Measurements from ENCODE around the gene SKOR1. TPM values are rescaled to one million over a fixed set of nuclear protein-coding genes. Genes with fewer than 3 reads are reported as not detected.

SKOR1 gene
- total and polyA plus RNA-seq, 10 of the 15 experiments (the other 5 are each of a cell fraction or from before 2014, with no cell fraction given) = 0.04 to 0.36 (median 0.10) TPM; not detected in 4

- peak; percentile 84 for TF ChIP-seq CREM (IDR thresholded peaks at IDR 0.05; ENCODE audit: low read depth)
- TF ChIP-seq CBFB (IDR thresholded peaks at IDR 0.05; ENCODE audit: low read depth) = 0 out of 2 replicates have a peak, but pooled peaks have one; percentile 24
- TF ChIP-seq ZBED1 (IDR thresholded peaks at IDR 0.05; ENCODE audit: borderline replicate concordance) = 0 out of 2 replicates have a peak, but pooled peaks have one; percentile 64
These were observed 37.6 kb downstream of the SKOR1 start (continued) for GRCh38 chr15:67862750-67863441.

DNA sequence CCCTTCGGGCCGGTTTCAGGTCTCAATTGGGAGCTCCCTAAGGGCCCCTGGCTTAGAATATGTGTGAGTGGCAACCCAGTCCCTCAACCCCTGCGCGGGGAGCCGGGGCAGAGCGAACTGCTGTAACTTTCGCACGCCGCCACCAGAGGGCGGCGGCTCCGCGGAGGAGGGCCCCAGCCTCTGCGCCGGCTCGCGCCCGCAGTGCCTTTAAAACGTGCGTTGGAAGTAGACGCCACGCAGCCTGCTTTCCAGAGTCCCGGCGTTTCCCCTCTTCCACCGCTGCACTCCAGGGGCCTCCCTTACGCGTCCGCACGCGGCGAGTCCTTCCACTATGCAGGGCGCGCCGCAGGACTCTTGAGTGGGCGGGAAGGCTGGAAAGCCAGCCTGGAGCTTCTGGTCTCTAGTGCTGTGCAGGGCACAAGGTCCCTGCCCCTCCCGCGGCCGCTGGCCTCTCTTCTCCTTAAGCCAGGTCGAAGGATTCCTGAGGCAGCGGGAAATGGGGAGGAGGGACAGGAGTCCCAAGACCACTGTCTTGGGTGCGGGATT lies 38.2 kb downstream of the SKOR1 start:
- peak overlapping the region; percentile 80 for H3K4me2 ChIP-seq (ENCODE audit: control insufficient read depth, insufficient read depth)
- no peak for FAIRE-seq
- POLR2A ChIA-PET = interaction anchor here (0.8 to 2.3 kb wide), 6 partner anchors 23 to 291 kb away, joined by 3 to 18 read pairs (median 4); partner anchors contain the start of gene PIAS1
- CTCF ChIA-PET = interaction anchor here (0.6 to 4.5 kb wide), 51 partner anchors 10 to 424 kb away, joined by 3 to 119 read pairs (median 4); partner anchors contain the start of gene PIAS1
- in situ Hi-C loops (cut with MboI) = loop anchor here (5.0 kb wide), 2 partner anchors 194 to 289 kb away; no protein-coding TSS in a partner anchor
- RAD21 ChIA-PET (ENCODE audit: unreplicated experiment) = interaction anchor here (0.7 to 4.4 kb wide), 35 partner anchors 10 to 406 kb away, joined by 3 to 67 read pairs (median 5); partner anchors contain the start of genes CLN6 and PIAS1
- 3% methylated on average over 41 of the region's 41 CpGs for WGBS (ENCODE audit: insufficient coverage, insufficient replicate concordance, low lambda C conversion rate, missing lambda C conversion rate)
- intact Hi-C loops (cut with micrococcal nuclease; ENCODE audit: unreplicated experiment) = loop anchor here (1.0 to 5.0 kb wide), 7 partner anchors 23 to 364 kb away; partner anchors contain the start of genes CLN6 and RNU6-1
- H3K9me3 ChIP-seq (replicated peaks; ENCODE audit: control insufficient read depth, insufficient read depth, low read length) = no peaks in the 10 kb centered on the region; the same call in 2 of the 3 replicates
- peak; percentile 93 for ATAC-seq
- H3K4me3 ChIP-seq = peak overlapping the region; percentile 64
- H3K27me3 ChIP-seq (replicated peaks in 1 of 2; ENCODE audit: control insufficient read depth in 2 of 2, insufficient read depth in 2 of 2, low read length in 1 of 2) = no peaks in the 10 kb centered on the region
- H3K9ac ChIP-seq (ENCODE audit: control insufficient read depth, insufficient read depth, low read length) = peak overlapping the region; percentile 60
- H3K27ac ChIP-seq (ENCODE audit: control insufficient read depth, insufficient read depth) = peak overlapping the region; percentile 86
- SMC1A ChIA-PET (ENCODE audit: uncharacterized antibody, unreplicated experiment) = interaction anchor here (0.5 to 4.8 kb wide), 34 partner anchors 8 to 443 kb away, joined by 3 to 97 read pairs (median 4); partner anchors contain the start of gene PIAS1
- no peaks in the 10 kb centered on the region for H4K20me1 ChIP-seq (ENCODE audit: control insufficient read depth, insufficient read depth)
- peak overlapping the region; percentile 93 for H2AFZ ChIP-seq (ENCODE audit: control insufficient read depth, low read depth, low read length)
- H3K79me2 ChIP-seq (ENCODE audit: control insufficient read depth, insufficient read depth, low read length) = no peaks in the 10 kb centered on the region
- no peaks in the 10 kb centered on the region for H3K36me3 ChIP-seq (ENCODE audit: control insufficient read depth in 2 of 2, insufficient read depth in 2 of 2, low read length in 1 of 2)
- H3K4me1 ChIP-seq (ENCODE audit: control insufficient read depth, insufficient read depth, low read length) = peaks cover 34% of the 10 kb centered on the region
- peak; percentile 61 for DNase-seq (ENCODE audit: low read depth, low spot score)
- BruUV-seq (replicated peaks) = no TSS peak
- TF ChIP-seq, protein P1, sequence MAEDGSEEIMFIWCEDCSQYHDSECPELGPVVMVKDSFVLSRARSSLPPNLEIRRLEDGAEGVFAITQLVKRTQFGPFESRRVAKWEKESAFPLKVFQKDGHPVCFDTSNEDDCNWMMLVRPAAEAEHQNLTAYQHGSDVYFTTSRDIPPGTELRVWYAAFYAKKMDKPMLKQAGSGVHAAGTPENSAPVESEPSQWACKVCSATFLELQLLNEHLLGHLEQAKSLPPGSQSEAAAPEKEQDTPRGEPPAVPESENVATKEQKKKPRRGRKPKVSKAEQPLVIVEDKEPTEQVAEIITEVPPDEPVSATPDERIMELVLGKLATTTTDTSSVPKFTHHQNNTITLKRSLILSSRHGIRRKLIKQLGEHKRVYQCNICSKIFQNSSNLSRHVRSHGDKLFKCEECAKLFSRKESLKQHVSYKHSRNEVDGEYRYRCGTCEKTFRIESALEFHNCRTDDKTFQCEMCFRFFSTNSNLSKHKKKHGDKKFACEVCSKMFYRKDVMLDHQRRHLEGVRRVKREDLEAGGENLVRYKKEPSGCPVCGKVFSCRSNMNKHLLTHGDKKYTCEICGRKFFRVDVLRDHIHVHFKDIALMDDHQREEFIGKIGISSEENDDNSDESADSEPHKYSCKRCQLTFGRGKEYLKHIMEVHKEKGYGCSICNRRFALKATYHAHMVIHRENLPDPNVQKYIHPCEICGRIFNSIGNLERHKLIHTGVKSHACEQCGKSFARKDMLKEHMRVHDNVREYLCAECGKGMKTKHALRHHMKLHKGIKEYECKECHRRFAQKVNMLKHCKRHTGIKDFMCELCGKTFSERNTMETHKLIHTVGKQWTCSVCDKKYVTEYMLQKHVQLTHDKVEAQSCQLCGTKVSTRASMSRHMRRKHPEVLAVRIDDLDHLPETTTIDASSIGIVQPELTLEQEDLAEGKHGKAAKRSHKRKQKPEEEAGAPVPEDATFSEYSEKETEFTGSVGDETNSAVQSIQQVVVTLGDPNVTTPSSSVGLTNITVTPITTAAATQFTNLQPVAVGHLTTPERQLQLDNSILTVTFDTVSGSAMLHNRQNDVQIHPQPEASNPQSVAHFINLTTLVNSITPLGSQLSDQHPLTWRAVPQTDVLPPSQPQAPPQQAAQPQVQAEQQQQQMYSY (CRISPR knock-in tag; IDR thresholded peaks at IDR 0.05) = no peak
- TF ChIP-seq, protein P2, sequence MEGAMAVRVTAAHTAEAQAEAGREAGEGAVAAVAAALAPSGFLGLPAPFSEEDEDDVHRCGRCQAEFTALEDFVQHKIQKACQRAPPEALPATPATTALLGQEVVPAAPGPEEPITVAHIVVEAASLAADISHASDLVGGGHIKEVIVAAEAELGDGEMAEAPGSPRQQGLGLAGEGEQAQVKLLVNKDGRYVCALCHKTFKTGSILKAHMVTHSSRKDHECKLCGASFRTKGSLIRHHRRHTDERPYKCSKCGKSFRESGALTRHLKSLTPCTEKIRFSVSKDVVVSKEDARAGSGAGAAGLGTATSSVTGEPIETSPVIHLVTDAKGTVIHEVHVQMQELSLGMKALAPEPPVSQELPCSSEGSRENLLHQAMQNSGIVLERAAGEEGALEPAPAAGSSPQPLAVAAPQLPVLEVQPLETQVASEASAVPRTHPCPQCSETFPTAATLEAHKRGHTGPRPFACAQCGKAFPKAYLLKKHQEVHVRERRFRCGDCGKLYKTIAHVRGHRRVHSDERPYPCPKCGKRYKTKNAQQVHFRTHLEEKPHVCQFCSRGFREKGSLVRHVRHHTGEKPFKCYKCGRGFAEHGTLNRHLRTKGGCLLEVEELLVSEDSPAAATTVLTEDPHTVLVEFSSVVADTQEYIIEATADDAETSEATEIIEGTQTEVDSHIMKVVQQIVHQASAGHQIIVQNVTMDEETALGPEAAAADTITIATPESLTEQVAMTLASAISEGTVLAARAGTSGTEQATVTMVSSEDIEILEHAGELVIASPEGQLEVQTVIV (IDR thresholded peaks at IDR 0.05; ENCODE audit: borderline replicate concordance, partially characterized antibody) = no peak
- TF ChIP-seq PKNOX1 (IDR thresholded peaks at IDR 0.05) (peak; percentile 87), SP1 (IDR thresholded peaks at IDR 0.05; ENCODE audit: low read depth, low read length) (no peak), NFIC (IDR thresholded peaks at IDR 0.05; ENCODE audit: low read depth, low read length) (no peak), IKZF1 (conservative IDR thresholded peaks at IDR 0.05) (peak; percentile 88), SREBF2 (IDR thresholded peaks at IDR 0.05; ENCODE audit: low read length) (no peak)
- TF ChIP-seq, protein P3, sequence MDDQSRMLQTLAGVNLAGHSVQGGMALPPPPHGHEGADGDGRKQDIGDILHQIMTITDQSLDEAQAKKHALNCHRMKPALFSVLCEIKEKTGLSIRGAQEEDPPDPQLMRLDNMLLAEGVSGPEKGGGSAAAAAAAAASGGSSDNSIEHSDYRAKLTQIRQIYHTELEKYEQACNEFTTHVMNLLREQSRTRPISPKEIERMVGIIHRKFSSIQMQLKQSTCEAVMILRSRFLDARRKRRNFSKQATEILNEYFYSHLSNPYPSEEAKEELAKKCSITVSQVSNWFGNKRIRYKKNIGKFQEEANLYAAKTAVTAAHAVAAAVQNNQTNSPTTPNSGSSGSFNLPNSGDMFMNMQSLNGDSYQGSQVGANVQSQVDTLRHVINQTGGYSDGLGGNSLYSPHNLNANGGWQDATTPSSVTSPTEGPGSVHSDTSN (IDR thresholded peaks at IDR 0.05; ENCODE audit: insufficient replicate concordance, low read depth, low read length) = peak; percentile 23

Measured in GM12878 (cell line).